Adrenal gland (tissue), 12 donors: ENCODE results near the gene TNIK. TPM values are rescaled to one million over a fixed set of nuclear protein-coding genes. Genes with fewer than 3 reads are reported as not detected.

ENCODE experiments used
- DNase-seq, 7 donors: peaks; one replicate each; pipeline ENCODE4 v3.0.0-alpha.2; 2019 to 2020
- H3K27ac ChIP-seq, 5 donors: fragments of 200-600 bp; sonication (generic) in 4 of 5; 1 replicate in 3 of 5; 2 replicates in 2 of 5; pipeline versions ENCODE4 v1.5.1 to v1.8.0; 2016 to 2020; ENCODE audit warnings: mild to moderate bottlenecking in 1 of 5
- H3K27me3 ChIP-seq: fragments of 200-600 bp; 2 replicates; pipeline ENCODE4 v1.8.0; 2021
- H3K36me3 ChIP-seq, 2 donors: fragments of 200-600 bp; replicated peaks in 1 of 2; 1 replicate in 1 of 2; 2 replicates in 1 of 2; pipeline versions ENCODE4 v1.5.1 to v1.8.0; 2018 to 2022
- H3K4me1 ChIP-seq, 2 donors: fragments of 200-600 bp; replicated peaks in 1 of 2; 1 replicate in 1 of 2; 2 replicates in 1 of 2; pipeline versions ENCODE4 v1.5.1 to v1.8.0; 2018 to 2021
- H3K4me3 ChIP-seq, 4 donors: fragments of 200-600 bp; sonication (generic) in 3 of 4; one replicate each; pipeline ENCODE4 v1.5.1; 2016 to 2018
- H3K9me3 ChIP-seq, 3 donors: fragments of 200-600 bp; sonication (generic) in 1 of 3; replicated peaks in 1 of 3; 1 replicate in 2 of 3; 2 replicates in 1 of 3; pipeline versions ENCODE4 v1.5.1 to v1.8.0; 2016 to 2021
- POLR2A ChIP-seq, 2 donors: fragments of 450-650 bp; IDR thresholded peaks; one replicate each; pipeline ENCODE4 v1.6.1; 2017; ENCODE audit warnings: antibody characterized with exemption in 2 of 2, mild to moderate bottlenecking in 2 of 2, moderate library complexity in 1 of 2
- WGBS, 4 donors: extraction: QIAGEN DNeasy Blood & Tissue Kit in 2 of 4; methylation state at CpG; one replicate each; pipeline versions ENCODE4 v1.1.5 to v1.1.7; 2013 to 2017; 5-methylcytosine and 5-hydroxymethylcytosine counted together
- intact Hi-C, 2 donors: fragments of 100-400 bp; cut with DNase I; formaldehyde crosslinking; loops; one replicate each; pipeline versions ENCODE4 v1.14.1 to v1.15.0; 2022 to 2023
- polyA plus RNA-seq, 3 donors: library from polyadenylated mRNA; stranded (reverse); fragments of 200-250 nt in 2 of 3; fragments of 350-450 nt in 1 of 3; fragmentation: Illumina TruSeq in 1 of 3; extraction: RNeasy Lipid Tissue Mini Kit (QIAGEN cat#74804) in 1 of 3; gene quantifications; one replicate each; pipeline ENCODE4 v1.2.3, GENCODE V29; 2013 to 2014
- total RNA-seq, 9 donors: library from RNA; depleted of rRNA in 4 of 9; stranded (reverse); fragments of >200 nt in 4 of 9; fragments of 120-200 nt in 1 of 9; fragmentation: NEBNext Ultra II Directional in 1 of 9; extraction: Animal tissue kit (Norgen Biotek cat#: 25700) in 1 of 9; gene quantifications; one replicate each; pipeline versions ENCODE4 v1.1.0 to v1.2.4, GENCODE V29; 2013 to 2023
- TF ChIP-seq, protein P1 (sequence below), 6 experiments: fragments of 450-650 bp in 4 of 6; fragments of 200-600 bp in 2 of 6; sonication (generic) in 1 of 6; IDR thresholded peaks; 1 replicate in 5 of 6; 2 replicates in 1 of 6; pipeline versions ENCODE4 v1.5.1 to v1.8.0; 2016 to 2021; ENCODE audit warnings: antibody characterized with exemption in 6 of 6, mild to moderate bottlenecking in 2 of 6, moderate library complexity in 1 of 6
- donor health status: healthy with polysubstance abuse.
- donor health status: Bipolar disorder and iron deficiency.
- donor health status: DM: yes; HTN: yes; CAD: no.
- donor health status: DM: no; HTN: no; CAD: no.
- donor health status: DM: no; HTN: no; CAD: no.
- donor health status: DM: yes; HTN: yes; CAD: no.

Gene TNIK
- total and polyA plus RNA-seq, 12 donors = 4.9 to 33.1 (median 10.7) TPM

GRCh38 chr3:171201825-171202224 is 258.4 kb downstream of the TNIK start:
- H3K36me3 ChIP-seq = no peaks in the 10 kb centered on the region
- no peaks in the 10 kb centered on the region for H3K27me3 ChIP-seq
- TF ChIP-seq, protein P1, sequence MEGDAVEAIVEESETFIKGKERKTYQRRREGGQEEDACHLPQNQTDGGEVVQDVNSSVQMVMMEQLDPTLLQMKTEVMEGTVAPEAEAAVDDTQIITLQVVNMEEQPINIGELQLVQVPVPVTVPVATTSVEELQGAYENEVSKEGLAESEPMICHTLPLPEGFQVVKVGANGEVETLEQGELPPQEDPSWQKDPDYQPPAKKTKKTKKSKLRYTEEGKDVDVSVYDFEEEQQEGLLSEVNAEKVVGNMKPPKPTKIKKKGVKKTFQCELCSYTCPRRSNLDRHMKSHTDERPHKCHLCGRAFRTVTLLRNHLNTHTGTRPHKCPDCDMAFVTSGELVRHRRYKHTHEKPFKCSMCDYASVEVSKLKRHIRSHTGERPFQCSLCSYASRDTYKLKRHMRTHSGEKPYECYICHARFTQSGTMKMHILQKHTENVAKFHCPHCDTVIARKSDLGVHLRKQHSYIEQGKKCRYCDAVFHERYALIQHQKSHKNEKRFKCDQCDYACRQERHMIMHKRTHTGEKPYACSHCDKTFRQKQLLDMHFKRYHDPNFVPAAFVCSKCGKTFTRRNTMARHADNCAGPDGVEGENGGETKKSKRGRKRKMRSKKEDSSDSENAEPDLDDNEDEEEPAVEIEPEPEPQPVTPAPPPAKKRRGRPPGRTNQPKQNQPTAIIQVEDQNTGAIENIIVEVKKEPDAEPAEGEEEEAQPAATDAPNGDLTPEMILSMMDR (IDR thresholded peaks at IDR 0.05) = no peak
- TF ChIP-seq POLR2A (IDR thresholded peaks at IDR 0.05) = no peak
- H3K27ac ChIP-seq = no peak overlapping the region
- DNase-seq = no peak
- no peaks in the 10 kb centered on the region for H3K4me1 ChIP-seq
- WGBS, 4 donors = 83 to 88% (median 86%) methylated on average over 6 of the region's 6 CpGs
- H3K4me3 ChIP-seq = no peak overlapping the region
- no peaks in the 10 kb centered on the region for H3K9me3 ChIP-seq
- intact Hi-C loops = no loop called here

DNA sequence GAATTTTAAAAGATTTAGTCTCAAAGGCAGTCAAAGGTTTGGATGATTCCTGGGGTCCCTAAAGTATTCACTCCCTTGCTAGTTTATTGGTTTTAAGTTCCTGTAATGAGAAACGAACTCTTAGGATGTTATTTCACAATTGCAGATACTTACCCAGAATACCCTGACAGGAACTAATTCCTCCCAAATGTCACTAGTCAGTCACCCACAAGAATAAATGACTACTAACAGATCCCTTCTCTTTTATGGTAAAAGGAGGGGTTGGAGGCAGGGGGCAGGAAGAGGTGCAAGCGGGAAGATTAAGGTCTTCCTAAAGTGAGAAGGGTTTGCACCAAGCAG is 259.5 kb downstream of the TNIK start:
- H3K4me1 ChIP-seq = no peaks in the 10 kb centered on the region
- whole genome bisulfite sequencing, 4 donors = 68 to 90% (median 81%) methylated on average over 2 of the region's 2 CpGs

DNA sequence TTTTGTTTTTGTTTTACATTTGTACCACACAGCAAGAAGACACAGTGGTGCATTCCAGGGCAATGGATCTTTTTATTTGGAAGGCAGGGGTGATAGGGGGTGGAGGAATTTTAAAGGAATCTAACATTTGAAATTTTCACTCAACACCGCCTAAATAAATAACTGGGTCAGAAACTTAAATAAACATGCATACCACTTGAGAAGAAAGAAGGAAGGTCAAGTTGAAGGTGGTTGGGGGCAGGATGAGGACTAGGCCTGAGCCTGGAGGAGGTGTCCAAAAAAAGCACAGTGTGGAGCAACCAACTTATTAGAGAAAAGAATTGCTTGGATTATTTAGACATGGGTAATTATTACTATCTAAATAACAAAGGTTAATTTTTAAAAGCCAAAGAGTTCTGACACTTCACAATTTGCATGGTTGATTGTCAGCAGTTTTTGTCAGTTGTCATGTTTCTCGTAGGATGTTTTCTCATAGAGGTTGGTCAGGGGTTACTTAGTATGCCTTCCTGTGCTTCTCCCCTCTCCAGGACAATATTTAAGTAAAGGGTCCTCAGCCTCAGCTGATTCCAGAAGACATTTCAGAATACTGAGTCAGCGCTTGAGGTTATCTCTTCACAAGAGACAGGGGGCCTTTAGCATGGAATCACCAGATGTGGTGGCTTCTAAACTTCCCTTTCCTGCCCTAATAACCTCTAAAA is 260.0 kb downstream of the TNIK start:
- WGBS, 4 donors = 58 to 96% (median 87%) methylated on average over 3 of the region's 3 CpGs

More for the DNA sequence above, 259.5 kb downstream of the TNIK start:
- H3K27me3 ChIP-seq = no peaks in the 10 kb centered on the region
- no peak for DNase-seq
- no peak overlapping the region for H3K27ac ChIP-seq
- no peak overlapping the region for H3K4me3 ChIP-seq
- TF ChIP-seq POLR2A (IDR thresholded peaks at IDR 0.05) = no peak
- TF ChIP-seq, protein P1 (IDR thresholded peaks at IDR 0.05) = no peak
- intact Hi-C loops = no loop called here
- H3K9me3 ChIP-seq = no peaks in the 10 kb centered on the region
- H3K36me3 ChIP-seq = no peaks in the 10 kb centered on the region

DNA sequence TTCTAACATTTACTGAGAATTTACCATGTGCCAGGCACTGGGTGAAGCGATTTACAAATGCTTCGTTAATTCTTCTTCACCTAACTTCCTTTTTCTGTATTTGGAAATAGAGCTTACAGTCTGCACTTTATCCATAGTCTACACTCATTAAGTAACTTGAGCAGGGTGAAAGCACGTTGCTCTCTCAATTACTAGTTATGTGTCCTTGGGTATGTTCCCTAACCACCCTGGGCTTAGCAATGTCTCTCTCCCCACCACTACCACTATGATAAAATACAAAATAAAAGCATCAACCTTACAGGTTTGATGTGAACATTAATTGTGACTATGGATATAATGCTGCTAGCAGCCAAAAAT is 260.8 kb downstream of the TNIK start:
- TF ChIP-seq, protein P1 (IDR thresholded peaks at IDR 0.05) = no peak
- no peak for TF ChIP-seq POLR2A (IDR thresholded peaks at IDR 0.05)
- WGBS, 4 donors = 71 to 88% (median 82%) methylated on average over 3 of the region's 3 CpGs
- Histone ChIP-seq H3K36me3 (no peaks in the 10 kb centered on the region), H3K27ac (no peak overlapping the region), H3K4me1 (no peaks in the 10 kb centered on the region), H3K4me3 (no peak overlapping the region), H3K27me3 (no peaks in the 10 kb centered on the region), H3K9me3 (no peaks in the 10 kb centered on the region)
- DNase-seq = no peak
- intact Hi-C loops = no loop called here

More for the DNA sequence above, 260.0 kb downstream of the TNIK start:
- H3K9me3 ChIP-seq = no peaks in the 10 kb centered on the region
- H3K36me3 ChIP-seq = no peaks in the 10 kb centered on the region
- H3K4me3 ChIP-seq = no peak overlapping the region
- intact Hi-C loops = no loop called here
- no peak for DNase-seq
- no peak overlapping the region for H3K27ac ChIP-seq
- TF ChIP-seq, protein P1 (IDR thresholded peaks at IDR 0.05) = no peak
- TF ChIP-seq POLR2A (IDR thresholded peaks at IDR 0.05) = no peak
- no peaks in the 10 kb centered on the region for H3K4me1 ChIP-seq
- H3K27me3 ChIP-seq = no peaks in the 10 kb centered on the region
